ENCODE results near the gene PPP1R12A. TPM values are rescaled to one million over a fixed set of nuclear protein-coding genes. Genes with fewer than 3 reads are reported as not detected.

PPP1R12A gene
- total RNA-seq, 4 donors from 2014 or later: 39.0 to 88.6 (median 47.5) TPM

DNA sequence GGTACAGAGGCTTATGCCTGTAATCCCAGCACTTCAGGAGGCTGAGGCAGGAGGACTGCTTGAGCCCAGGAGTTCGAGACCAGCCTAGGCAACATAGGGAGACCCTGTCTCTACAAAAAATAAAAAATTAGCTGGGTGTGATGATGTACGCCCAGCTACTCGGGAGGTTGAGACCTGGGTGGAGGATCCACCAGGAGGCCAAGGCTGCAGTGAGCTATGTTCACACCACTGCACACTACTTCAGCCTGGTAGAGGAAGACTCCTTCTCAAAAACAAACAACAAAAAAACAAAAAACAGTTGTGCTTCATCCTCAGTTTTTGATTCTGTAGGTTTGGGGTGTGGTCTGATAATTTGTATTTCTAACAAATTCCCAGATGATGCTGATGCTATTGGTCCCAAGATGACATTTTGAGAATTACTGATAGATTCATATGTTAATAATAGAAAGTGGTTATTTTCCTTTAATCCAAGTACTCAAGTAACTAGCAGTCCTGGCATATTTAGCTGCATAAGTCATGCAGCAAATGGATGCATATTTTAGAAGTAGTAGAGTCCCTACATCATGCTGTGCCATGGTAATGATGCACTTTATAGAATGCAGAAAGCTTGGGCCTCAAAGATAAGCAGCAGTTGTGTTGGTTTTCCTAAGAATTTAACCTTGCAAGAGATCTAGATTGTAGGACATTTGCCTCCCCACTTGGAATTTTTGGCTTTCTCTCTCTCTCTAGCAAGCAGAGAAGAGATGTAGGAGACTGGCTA lies 168.0 kb downstream of the PPP1R12A start:
- Histone ChIP-seq H3K9me3 (no peaks in the 10 kb centered on the region), H3K36me3 (no peaks in the 10 kb centered on the region), H3K27ac (no peak overlapping the region), H3K4me1 (no peaks in the 10 kb centered on the region), H3K27me3 (no peaks in the 10 kb centered on the region), H3K4me3 (no peak overlapping the region)
- TF ChIP-seq EP300 (IDR thresholded peaks at IDR 0.05) (no peak), POLR2AphosphoS5 (IDR thresholded peaks at IDR 0.05) (no peak), POLR2A (IDR thresholded peaks at IDR 0.05) (no peak)
- TF ChIP-seq, protein P1, sequence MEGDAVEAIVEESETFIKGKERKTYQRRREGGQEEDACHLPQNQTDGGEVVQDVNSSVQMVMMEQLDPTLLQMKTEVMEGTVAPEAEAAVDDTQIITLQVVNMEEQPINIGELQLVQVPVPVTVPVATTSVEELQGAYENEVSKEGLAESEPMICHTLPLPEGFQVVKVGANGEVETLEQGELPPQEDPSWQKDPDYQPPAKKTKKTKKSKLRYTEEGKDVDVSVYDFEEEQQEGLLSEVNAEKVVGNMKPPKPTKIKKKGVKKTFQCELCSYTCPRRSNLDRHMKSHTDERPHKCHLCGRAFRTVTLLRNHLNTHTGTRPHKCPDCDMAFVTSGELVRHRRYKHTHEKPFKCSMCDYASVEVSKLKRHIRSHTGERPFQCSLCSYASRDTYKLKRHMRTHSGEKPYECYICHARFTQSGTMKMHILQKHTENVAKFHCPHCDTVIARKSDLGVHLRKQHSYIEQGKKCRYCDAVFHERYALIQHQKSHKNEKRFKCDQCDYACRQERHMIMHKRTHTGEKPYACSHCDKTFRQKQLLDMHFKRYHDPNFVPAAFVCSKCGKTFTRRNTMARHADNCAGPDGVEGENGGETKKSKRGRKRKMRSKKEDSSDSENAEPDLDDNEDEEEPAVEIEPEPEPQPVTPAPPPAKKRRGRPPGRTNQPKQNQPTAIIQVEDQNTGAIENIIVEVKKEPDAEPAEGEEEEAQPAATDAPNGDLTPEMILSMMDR (IDR thresholded peaks at IDR 0.05): no peak
- DNase-seq (ENCODE audit: low spot score in 2 of 2): no peak
- 88% methylated on average over 3 of the region's 3 CpGs for WGBS

DNA sequence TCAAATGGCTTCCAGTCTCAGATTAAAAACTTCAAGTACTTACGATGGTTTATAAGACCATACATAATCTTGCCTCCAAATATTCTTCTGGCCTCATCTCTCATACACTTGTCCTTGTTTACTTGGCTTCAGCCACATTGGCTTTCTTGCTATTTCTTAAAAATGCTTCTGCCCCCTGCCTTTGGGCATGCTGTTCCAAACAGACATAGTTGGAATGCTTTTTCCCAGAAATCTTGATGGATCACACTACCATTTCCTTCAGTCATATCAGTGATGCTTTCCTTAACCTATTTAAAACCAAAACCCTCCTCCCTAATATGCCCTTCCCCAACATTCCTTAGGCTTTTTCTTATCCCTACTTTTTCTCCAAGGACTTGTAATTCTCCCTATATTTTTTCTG lies 169.7 kb downstream of the PPP1R12A start:
- Histone ChIP-seq H3K9me3 (no peaks in the 10 kb centered on the region), H3K4me3 (no peak overlapping the region), H3K27ac (no peak overlapping the region), H3K4me1 (no peaks in the 10 kb centered on the region), H3K27me3 (no peaks in the 10 kb centered on the region), H3K36me3 (no peaks in the 10 kb centered on the region)
- DNase-seq (ENCODE audit: low spot score in 2 of 2): no peak
- no peak for TF ChIP-seq POLR2AphosphoS5 (IDR thresholded peaks at IDR 0.05)
- no peak for TF ChIP-seq EP300 (IDR thresholded peaks at IDR 0.05)
- TF ChIP-seq, protein P1 (IDR thresholded peaks at IDR 0.05): no peak
- TF ChIP-seq POLR2A (IDR thresholded peaks at IDR 0.05): no peak
- 67% methylated on average over 1 of the region's 1 CpG for WGBS

DNA sequence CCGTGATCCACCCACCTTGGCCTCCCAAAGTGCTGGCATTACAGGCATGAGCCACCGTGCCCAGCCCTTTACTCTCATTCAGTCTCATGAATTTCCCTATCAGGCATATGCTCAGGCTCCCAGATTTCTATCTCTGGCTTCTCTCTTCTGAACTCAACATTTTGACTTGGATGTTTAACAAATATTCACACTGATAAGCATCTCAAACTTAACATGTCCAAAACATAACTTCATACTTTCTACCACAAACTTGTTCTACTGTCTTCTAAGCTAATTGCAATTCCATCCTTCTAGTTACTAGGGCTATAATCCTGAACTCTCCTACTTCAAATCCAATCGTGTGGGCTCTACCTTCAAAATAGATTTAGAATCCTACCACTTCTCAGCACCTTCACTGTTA lies 170.3 kb downstream of the PPP1R12A start:
- no peaks in the 10 kb centered on the region for H3K27me3 ChIP-seq
- H3K36me3 ChIP-seq: no peaks in the 10 kb centered on the region
- no peak for TF ChIP-seq EP300 (IDR thresholded peaks at IDR 0.05)
- TF ChIP-seq, protein P1 (IDR thresholded peaks at IDR 0.05): no peak
- no peak for TF ChIP-seq POLR2AphosphoS5 (IDR thresholded peaks at IDR 0.05)
- no peak for TF ChIP-seq POLR2A (IDR thresholded peaks at IDR 0.05)
- no peak overlapping the region for H3K27ac ChIP-seq
- no peak for DNase-seq (ENCODE audit: low spot score in 2 of 2)
- 55% methylated on average over 3 of the region's 3 CpGs for WGBS
- H3K9me3 ChIP-seq: no peaks in the 10 kb centered on the region
- H3K4me3 ChIP-seq: no peak overlapping the region
- no peaks in the 10 kb centered on the region for H3K4me1 ChIP-seq

DNA sequence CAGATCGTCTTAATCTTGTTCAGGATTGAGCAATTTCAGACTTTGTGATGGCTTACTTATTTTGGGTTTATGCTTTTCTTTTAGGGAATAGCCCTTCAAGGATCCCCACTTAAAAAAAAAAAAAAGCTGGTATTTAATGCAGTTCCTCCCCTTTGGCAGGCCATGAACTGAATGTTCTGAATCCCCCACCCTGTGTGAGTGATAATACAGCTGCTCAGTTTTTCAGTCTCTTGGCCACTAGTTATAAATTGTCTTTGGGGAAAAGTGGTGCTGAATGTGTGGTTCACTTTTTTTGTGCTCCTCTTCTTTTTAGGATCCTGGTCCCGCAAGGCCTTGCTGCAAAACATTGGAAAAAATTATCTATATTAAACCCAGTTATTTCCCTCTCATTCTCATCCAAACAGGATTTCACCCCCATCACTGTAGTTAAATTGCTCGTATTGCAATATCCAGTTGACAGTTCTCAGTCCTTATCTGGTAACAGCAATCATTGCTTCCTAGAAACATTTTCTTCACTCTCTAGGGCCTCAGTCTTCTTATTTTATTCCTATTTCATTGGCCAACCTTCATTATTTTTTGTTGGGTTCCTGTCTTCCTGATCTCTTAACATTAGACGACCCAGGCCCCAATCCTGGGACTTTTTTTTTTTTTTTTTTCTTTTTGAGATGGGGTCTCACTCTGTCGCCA lies 171.0 kb downstream of the PPP1R12A start:
- Histone ChIP-seq H3K4me1 (no peaks in the 10 kb centered on the region), H3K36me3 (no peaks in the 10 kb centered on the region), H3K27ac (no peak overlapping the region), H3K27me3 (no peaks in the 10 kb centered on the region), H3K4me3 (no peak overlapping the region), H3K9me3 (no peaks in the 10 kb centered on the region)
- TF ChIP-seq, protein P1 (IDR thresholded peaks at IDR 0.05): no peak
- TF ChIP-seq EP300 (IDR thresholded peaks at IDR 0.05) (no peak), POLR2AphosphoS5 (IDR thresholded peaks at IDR 0.05) (no peak), POLR2A (IDR thresholded peaks at IDR 0.05) (no peak)
- no peak for DNase-seq (ENCODE audit: low spot score in 2 of 2)
- 83% methylated on average over 5 of the region's 5 CpGs for WGBS

DNA sequence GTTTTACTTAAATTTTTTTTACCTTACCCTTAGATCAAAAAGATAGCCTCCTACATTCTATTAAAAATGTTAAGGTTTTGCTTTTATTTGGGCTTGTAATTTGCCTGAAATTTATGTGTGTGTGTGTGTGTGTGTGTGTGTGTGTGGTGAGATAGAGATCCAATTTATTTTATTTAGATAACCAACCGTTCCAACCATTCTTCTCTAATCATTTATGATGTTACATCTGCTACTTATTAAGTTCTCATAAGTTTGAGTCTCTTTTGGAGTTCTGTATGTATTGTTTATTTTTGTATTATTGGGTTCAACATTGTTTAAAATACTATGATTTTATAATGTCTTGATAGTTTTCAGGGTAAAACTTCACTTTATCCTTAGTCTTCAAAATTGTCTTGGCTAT lies 173.6 kb downstream of the PPP1R12A start:
- Histone ChIP-seq H3K36me3 (no peaks in the 10 kb centered on the region), H3K4me3 (no peak overlapping the region), H3K27ac (no peak overlapping the region), H3K27me3 (no peaks in the 10 kb centered on the region), H3K9me3 (peaks cover 2% of the 10 kb centered on the region), H3K4me1 (no peaks in the 10 kb centered on the region)
- no peak for DNase-seq (ENCODE audit: low spot score in 2 of 2)
- WGBS: 62% methylated on average over 1 of the region's 1 CpG
- TF ChIP-seq, protein P1 (IDR thresholded peaks at IDR 0.05): no peak
- TF ChIP-seq EP300 (IDR thresholded peaks at IDR 0.05): no peak
- TF ChIP-seq POLR2A (IDR thresholded peaks at IDR 0.05): no peak
- no peak for TF ChIP-seq POLR2AphosphoS5 (IDR thresholded peaks at IDR 0.05)
